AG09319 (cell line): ENCODE measurements around the gene SCYGR7.

Experiments used
- DNase-seq: peaks from one replicate; pipeline ENCODE4 v3.0.0-alpha.2; 2010; ENCODE audit warnings: low read depth; ENCODE audit errors: extremely low read depth
- CTCF ChIP-seq: IDR thresholded peaks from 2 replicates; pipeline ENCODE4 v1.5.1; 2011; ENCODE audit warnings: low read depth, mild to moderate bottlenecking, inconsistent platforms, low read length, moderate library complexity

SCYGR7 gene

GRCh38 chr2:227774895-227775842 is 47.0 kb downstream of the SCYGR7 start:
- no peak for DNase-seq
- no peak for TF ChIP-seq CTCF
